Neural cell (in vitro differentiated cells): ENCODE data around the gene FGGY.

Experiments
- EZH2 ChIP-seq: fragments of 200-600, 300-800 bp; shearing (Covaris generic), sonication (generic); IDR thresholded peaks from 2 replicates; pipeline ENCODE4 v1.6.1; 2014; ENCODE audit warnings: antibody characterized with exemption, low read length, borderline replicate concordance, mild to moderate bottlenecking; ENCODE audit not compliant: insufficient read depth, poor library complexity, severe bottlenecking
- POLR2AphosphoS5 ChIP-seq: IDR thresholded peaks from 2 replicates; pipeline ENCODE4 v1.6.1; 2012
- RAD21 ChIP-seq: fragments of 450-650 bp; conservative IDR thresholded peaks from 2 replicates; pipeline ENCODE4 v1.6.1; 2014; ENCODE audit warnings: antibody characterized with exemption, mild to moderate bottlenecking, moderate library complexity
- TF ChIP-seq, protein P1 (sequence below): fragments of 450-650 bp; IDR thresholded peaks from 2 replicates; pipeline ENCODE4 v1.5.1; 2014; ENCODE audit warnings: antibody characterized with exemption, mild to moderate bottlenecking, moderate library complexity; ENCODE audit not compliant: poor library complexity, severe bottlenecking

DNA sequence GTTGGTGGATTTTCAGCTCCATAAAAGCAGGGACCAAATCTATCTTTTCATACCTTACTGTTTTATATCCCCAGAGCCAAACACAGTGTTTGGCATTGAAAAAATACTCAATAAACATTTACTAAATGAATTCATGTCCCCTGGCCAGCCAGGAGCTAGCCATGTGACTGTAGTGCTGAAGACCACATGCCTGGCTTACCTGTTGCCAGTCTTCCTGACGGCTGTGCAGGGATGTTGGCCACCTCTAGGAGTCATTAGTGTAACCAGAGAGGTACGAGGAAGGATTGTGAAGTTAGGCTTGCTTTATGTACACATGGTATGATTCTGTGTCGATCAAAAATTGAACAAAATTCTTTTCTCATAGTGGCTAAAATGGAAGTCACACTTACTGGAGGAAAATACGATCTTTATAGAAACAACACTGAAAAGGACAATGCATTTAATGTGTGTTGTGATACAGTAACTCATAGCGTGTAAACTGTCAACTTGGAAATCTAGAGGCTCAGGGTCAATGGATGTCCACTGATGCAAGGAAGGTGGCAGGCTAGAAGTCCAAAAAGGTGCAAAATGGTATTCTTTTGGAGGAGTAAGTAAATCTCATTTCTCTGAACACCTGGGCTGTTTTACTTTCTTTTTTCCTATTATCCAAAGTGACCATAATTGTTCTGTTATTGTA lies 60.9 kb downstream of the FGGY start:
- TF ChIP-seq EZH2, result no peak
- TF ChIP-seq, protein P1, sequence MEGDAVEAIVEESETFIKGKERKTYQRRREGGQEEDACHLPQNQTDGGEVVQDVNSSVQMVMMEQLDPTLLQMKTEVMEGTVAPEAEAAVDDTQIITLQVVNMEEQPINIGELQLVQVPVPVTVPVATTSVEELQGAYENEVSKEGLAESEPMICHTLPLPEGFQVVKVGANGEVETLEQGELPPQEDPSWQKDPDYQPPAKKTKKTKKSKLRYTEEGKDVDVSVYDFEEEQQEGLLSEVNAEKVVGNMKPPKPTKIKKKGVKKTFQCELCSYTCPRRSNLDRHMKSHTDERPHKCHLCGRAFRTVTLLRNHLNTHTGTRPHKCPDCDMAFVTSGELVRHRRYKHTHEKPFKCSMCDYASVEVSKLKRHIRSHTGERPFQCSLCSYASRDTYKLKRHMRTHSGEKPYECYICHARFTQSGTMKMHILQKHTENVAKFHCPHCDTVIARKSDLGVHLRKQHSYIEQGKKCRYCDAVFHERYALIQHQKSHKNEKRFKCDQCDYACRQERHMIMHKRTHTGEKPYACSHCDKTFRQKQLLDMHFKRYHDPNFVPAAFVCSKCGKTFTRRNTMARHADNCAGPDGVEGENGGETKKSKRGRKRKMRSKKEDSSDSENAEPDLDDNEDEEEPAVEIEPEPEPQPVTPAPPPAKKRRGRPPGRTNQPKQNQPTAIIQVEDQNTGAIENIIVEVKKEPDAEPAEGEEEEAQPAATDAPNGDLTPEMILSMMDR, result no peak
- no peak for TF ChIP-seq RAD21
- TF ChIP-seq POLR2AphosphoS5, result no peak
